Cardiac fibroblast (primary cell): ENCODE results near the gene SERINC5.
A peak's percentile ranks its signal among the peaks of the same experiment; 100 is the strongest.
"Not testable (repeated sequence)": the region's sequence is repeated elsewhere in the genome, so short reads cannot be mapped to it uniquely, and the experiment has no call there.

Experiments
- DNase-seq, 2 donors: peaks; one replicate each; pipeline versions ENCODE4 v3.0.0 to v3.0.0-alpha.2; 2010; ENCODE audit warnings: low read depth in 2 of 2
- H3K4me3 ChIP-seq, 2 donors: replicated peaks in 1 of 2; 1 replicate in 1 of 2; 2 replicates in 1 of 2; pipeline ENCODE4 v1.5.1; 2011; ENCODE audit warnings: low read depth in 2 of 2, low read length in 2 of 2, mild to moderate bottlenecking in 2 of 2, moderate library complexity in 1 of 2
- TF ChIP-seq, protein P1 (sequence below): IDR thresholded peaks from one replicate; pipeline ENCODE4 v1.5.1; 2011; ENCODE audit warnings: low read depth, mild to moderate bottlenecking, low read length, inconsistent platforms

Gene SERINC5

DNA sequence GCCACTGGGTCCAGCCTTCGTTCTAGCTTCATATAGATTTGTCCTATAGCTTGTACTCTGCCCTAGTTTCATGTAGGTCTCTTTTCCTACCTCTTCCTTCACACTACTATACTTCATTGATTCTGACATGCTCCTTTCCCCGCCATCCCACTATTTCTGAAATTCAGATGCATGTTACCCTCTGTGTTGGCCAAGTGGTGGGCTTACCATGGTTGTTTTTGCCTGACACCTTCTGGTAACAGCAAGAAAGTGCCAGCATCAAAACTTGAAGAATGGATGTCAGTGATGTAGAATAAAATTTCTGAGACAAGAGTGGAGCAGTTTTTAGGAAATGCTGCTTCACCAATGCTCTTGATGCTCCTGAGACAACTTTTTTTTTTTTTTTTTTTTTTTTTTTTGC, 19.5 kb upstream of the SERINC5 start:
- H3K4me3 ChIP-seq, result no peak overlapping the region
- DNase-seq, result peak; percentile 24 to 59
- TF ChIP-seq, protein P1, sequence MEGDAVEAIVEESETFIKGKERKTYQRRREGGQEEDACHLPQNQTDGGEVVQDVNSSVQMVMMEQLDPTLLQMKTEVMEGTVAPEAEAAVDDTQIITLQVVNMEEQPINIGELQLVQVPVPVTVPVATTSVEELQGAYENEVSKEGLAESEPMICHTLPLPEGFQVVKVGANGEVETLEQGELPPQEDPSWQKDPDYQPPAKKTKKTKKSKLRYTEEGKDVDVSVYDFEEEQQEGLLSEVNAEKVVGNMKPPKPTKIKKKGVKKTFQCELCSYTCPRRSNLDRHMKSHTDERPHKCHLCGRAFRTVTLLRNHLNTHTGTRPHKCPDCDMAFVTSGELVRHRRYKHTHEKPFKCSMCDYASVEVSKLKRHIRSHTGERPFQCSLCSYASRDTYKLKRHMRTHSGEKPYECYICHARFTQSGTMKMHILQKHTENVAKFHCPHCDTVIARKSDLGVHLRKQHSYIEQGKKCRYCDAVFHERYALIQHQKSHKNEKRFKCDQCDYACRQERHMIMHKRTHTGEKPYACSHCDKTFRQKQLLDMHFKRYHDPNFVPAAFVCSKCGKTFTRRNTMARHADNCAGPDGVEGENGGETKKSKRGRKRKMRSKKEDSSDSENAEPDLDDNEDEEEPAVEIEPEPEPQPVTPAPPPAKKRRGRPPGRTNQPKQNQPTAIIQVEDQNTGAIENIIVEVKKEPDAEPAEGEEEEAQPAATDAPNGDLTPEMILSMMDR, result peak; percentile 27

DNA sequence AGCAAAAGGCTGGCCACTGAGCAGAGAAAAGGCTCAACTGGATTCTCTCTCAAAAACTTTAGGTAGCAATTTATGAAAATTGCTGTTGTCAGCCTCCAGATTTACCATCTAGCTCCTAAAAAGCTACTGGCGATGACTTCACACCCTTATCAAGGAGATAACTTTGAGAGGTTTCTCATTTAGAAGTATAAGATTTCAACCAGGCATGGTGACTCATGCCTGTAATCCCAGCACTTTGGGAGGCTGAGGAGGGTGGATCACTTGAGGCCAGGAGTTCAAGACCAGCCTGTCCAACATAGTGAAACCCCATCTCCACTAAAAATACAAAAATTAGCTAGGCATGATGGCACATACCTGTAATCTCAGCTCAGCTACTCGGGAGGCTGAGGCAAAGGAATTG, 14.7 kb upstream of the SERINC5 start:
- not testable (repeated sequence) for DNase-seq, H3K4me3 ChIP-seq

DNA sequence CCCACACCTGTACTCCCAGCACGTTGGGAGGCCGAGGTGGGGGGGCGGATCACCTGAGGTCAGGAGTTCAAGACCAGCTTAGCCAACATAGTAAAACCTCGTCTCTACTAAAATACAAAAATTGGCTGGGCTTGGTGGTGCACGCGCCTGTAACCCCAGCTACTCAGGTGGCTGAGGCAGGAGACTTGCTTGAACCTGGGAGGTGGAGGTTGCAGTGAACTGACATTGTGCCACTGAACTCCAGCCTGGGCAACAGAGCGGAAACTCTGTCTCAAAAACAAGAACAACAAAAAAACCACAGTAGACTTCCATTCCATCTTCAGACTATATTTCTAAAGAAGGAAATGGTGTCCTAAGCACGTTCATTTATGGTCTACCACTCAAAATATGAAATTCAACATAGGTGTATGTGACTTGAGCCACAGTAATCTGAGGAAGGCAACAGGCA, 14.2 kb upstream of the SERINC5 start:
- DNase-seq, result no peak
- H3K4me3 ChIP-seq, result no peak overlapping the region
- TF ChIP-seq, protein P1, result no peak

DNA sequence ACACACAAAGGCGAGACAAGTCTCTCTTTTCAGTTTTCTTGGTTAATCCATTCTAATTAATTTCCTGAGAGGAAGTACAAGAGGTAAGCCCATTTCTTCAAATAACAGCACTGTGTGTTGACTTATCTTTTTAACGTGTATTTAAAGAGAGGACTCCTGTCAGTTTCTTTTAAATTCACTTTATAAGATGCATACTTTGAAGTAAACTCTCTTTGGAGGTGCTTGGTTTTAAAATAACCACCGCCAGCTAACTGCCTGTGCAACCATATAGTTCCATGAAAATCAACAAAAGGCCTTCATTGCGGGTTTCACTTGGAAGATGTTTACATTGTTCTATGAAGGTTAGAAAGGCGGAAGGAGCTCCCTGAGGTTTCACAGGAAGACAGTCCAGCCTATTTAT, 13.1 kb upstream of the SERINC5 start:
- no peak overlapping the region for H3K4me3 ChIP-seq
- TF ChIP-seq, protein P1, result no peak
- DNase-seq, result no peak

DNA sequence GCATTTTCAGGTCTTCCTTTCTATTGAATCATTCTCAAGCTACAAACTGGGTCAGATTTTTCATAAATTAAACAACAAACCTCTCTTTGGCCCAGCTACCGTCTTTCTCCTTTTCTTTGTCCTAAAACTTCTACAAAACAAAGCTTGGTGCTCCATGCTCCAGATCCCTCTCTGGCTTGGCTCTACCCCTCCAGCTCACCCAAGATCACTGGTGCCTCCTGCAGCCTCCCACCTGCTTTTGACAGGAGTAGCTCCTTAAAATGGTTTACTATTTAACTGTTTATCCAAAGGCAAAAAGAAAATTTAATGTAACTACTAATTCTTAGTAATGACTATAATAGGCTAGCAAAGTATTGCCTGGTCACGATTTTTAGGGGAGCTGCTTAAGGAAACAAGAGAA, 10.7 kb upstream of the SERINC5 start:
- TF ChIP-seq, protein P1, result no peak

DNA sequence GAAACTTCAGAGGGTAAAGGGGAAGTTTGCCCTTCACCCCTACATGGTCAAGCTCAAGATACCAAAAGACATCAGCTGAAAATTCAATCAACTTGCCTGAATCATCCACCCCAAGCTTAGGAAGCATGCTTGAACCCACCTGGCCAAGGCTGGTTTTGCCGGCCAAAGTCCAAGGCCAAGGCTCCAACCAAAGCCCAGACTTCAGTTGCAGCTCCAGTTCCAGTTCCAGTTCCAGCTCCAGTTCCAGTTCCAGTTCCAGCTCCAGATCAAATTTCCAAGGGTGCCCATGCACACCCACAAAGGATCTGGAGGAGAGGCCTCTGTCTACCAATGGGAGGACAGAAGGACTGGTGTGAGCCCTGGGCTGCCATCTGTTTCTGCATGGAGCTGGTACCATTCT, 4.6 kb upstream of the SERINC5 start:
- TF ChIP-seq, protein P1, result no peak
- DNase-seq, result no peak
- no peak overlapping the region for H3K4me3 ChIP-seq

More for the DNA sequence above, 10.7 kb upstream of the SERINC5 start:
- no peak overlapping the region for H3K4me3 ChIP-seq
- DNase-seq, result no peak

DNA sequence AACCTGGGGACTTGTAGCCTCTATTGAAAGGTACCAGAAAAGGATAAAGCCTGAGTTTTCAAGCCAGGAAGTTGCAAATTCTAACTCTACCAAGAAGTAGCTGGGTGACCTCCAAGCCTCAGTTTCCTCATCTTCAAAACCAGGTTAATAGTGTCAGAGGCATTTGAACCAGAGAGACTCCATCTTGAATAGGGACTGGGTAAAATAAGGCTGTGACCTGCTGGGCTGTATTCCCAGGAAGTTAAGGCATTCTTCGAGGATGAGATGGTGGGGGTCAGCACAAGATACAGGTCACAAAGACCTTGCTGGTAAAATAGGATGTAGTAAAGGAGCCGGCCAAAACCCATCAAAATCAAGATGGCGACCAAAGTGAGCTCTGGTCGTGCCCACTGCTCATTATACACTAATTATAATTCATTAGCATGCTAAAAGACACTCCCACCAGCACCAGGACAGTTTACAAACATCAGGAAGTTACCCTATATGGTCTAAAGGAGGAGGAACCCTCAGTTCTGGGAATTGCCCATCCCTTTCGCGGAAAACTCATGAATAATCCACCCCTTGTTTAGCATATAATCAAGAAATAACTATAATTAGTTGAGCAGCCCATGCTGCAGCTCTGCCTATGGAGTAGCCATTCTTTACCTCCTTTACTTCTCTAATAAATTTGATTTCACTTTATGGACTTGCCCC, 3.8 kb upstream of the SERINC5 start:
- no peak overlapping the region for H3K4me3 ChIP-seq
- no peak for DNase-seq
- TF ChIP-seq, protein P1, result no peak
